Heart left ventricle (tissue), 11 donors: ENCODE results near the gene LCE5A. TPM values are rescaled to one million over a fixed set of nuclear protein-coding genes. Genes with fewer than 3 reads are reported as not detected.

Experiments
- polyA plus RNA-seq, 2 donors: library from polyadenylated mRNA; stranded (reverse); fragments of 200-250 nt; gene quantifications; one replicate each; pipeline ENCODE4 v1.2.3, GENCODE V29; 2013
- total RNA-seq, 9 donors: library from RNA; depleted of rRNA in 2 of 9; stranded (reverse); fragments of >200 nt in 2 of 9; fragmentation: NEBNext Ultra II Directional in 3 of 9; extraction: Animal tissue kit (Norgen Biotek cat#: 25700) in 3 of 9; gene quantifications; one replicate each; pipeline versions ENCODE4 v1.1.0 to v1.2.4, GENCODE V29; 2016 to 2023
- donor health status: ischemic (EF 13 %, LVEDD 7.1; RV severe dilation, severe dysfunction).
- donor health status: healthy with polysubstance abuse.
- donor health status: DM: no; HTN: yes; CAD: no.
- donor health status: DM: no; HTN: no; CAD: no.
- donor health status: ischemic (EF 25% LVEDD 5.7; RV mildly dilated, moderate dysfunction).
- donor health status: healthy.
- donor health status: DM: yes; HTN: yes; CAD: no.
- donor health status: PGD.
- donor health status: nonischemic (EF 23%, LVEDD 6.1; RV moderate dilation, normal function).

Gene LCE5A
- total and polyA plus RNA-seq, 11 donors = not detected

Other genes with a start within 250 kb of the LCE5A start
- gene FLG, start 185.6 kb upstream of the LCE5A start, total RNA-seq = under 1 TPM in 1 of 9 donors, not detected in 8; 0.04 TPM
- gene FLG, start 185.6 kb upstream of the LCE5A start, polyA plus RNA-seq = under 1 TPM; under 0.01 to 0.01 TPM
- gene FLG2, start 150.8 kb upstream of the LCE5A start, total RNA-seq = not detected
- not detected for gene FLG2, start 150.8 kb upstream of the LCE5A start, polyA plus RNA-seq
- gene CRNN, start 96.5 kb upstream of the LCE5A start, total RNA-seq = not detected
- under 1 TPM in 1 of 2 donors, not detected in 1; 0.24 TPM for gene CRNN, start 96.5 kb upstream of the LCE5A start, polyA plus RNA-seq
- not detected for gene CRCT1, start 3.7 kb downstream of the LCE5A start, total RNA-seq
- gene CRCT1, start 3.7 kb downstream of the LCE5A start, polyA plus RNA-seq = not detected
- not detected for gene LCE3E, start 56.0 kb downstream of the LCE5A start, total RNA-seq
- not detected for gene LCE3E, start 56.0 kb downstream of the LCE5A start, polyA plus RNA-seq
- not detected for gene LCE3D, start 69.7 kb downstream of the LCE5A start, total RNA-seq
- gene LCE3D, start 69.7 kb downstream of the LCE5A start, polyA plus RNA-seq = not detected
- gene LCE3C, start 89.4 kb downstream of the LCE5A start, total RNA-seq = not detected
- not detected for gene LCE3C, start 89.4 kb downstream of the LCE5A start, polyA plus RNA-seq
- gene LCE3B, start 103.0 kb downstream of the LCE5A start, total RNA-seq = not detected
- not detected for gene LCE3B, start 103.0 kb downstream of the LCE5A start, polyA plus RNA-seq
- not detected for gene LCE3A, start 112.3 kb downstream of the LCE5A start, total RNA-seq
- gene LCE3A, start 112.3 kb downstream of the LCE5A start, polyA plus RNA-seq = not detected
- not detected for gene LCE2D, start 152.6 kb downstream of the LCE5A start, total RNA-seq
- not detected for gene LCE2D, start 152.6 kb downstream of the LCE5A start, polyA plus RNA-seq
- gene LCE2C, start 164.5 kb downstream of the LCE5A start, total RNA-seq = not detected
- not detected for gene LCE2C, start 164.5 kb downstream of the LCE5A start, polyA plus RNA-seq
- gene LCE2B, start 175.3 kb downstream of the LCE5A start, total RNA-seq = not detected
- not detected for gene LCE2B, start 175.3 kb downstream of the LCE5A start, polyA plus RNA-seq
- gene LCE2A, start 187.5 kb downstream of the LCE5A start, total RNA-seq = not detected
- not detected for gene LCE2A, start 187.5 kb downstream of the LCE5A start, polyA plus RNA-seq
- not detected for gene LCE4A, start 197.4 kb downstream of the LCE5A start, total RNA-seq
- gene LCE4A, start 197.4 kb downstream of the LCE5A start, polyA plus RNA-seq = not detected
- gene KPRP, start 247.2 kb downstream of the LCE5A start, total RNA-seq = not detected
- not detected for gene KPRP, start 247.2 kb downstream of the LCE5A start, polyA plus RNA-seq